Brain microvascular endothelial cell (primary cell): ENCODE measurements around the gene EXTL1.

Experiments
- DNase-seq: peaks from one replicate; pipeline ENCODE4 v3.0.0-alpha.2; 2020
- H3K27ac ChIP-seq: fragments of 250-450 bp; sonication (Bioruptor Pico); 2 replicates; pipeline ENCODE4 v1.5.1; 2020; ENCODE audit warnings: mild to moderate bottlenecking, moderate library complexity
- H3K27me3 ChIP-seq: fragments of 250-450 bp; sonication (Bioruptor Pico); replicated peaks from 2 replicates; pipeline ENCODE4 v1.5.1; 2020; ENCODE audit warnings: mild to moderate bottlenecking
- H3K36me3 ChIP-seq: fragments of 250-450 bp; sonication (Bioruptor Pico); replicated peaks from 2 replicates; pipeline ENCODE4 v1.5.1; 2020; ENCODE audit warnings: mild to moderate bottlenecking
- H3K4me3 ChIP-seq: 2 replicates; pipeline ENCODE4 v1.5.1; 2011; ENCODE audit warnings: low read depth, mild to moderate bottlenecking, control low read depth, low read length, moderate library complexity
- CTCF ChIP-seq: IDR thresholded peaks from 2 replicates; pipeline ENCODE4 v1.5.1; 2011; ENCODE audit warnings: low read depth, mild to moderate bottlenecking, moderate library complexity, low read length, control low read depth, inconsistent platforms; ENCODE audit errors: missing control alignments
- in situ Hi-C: cut with HindIII; loops from 2 replicates; pipeline ENCODE4 v1.10.0; 2017; ENCODE audit warnings: low sequenced_read_pairs, low pct_ligation_motif_present

EXTL1 gene

GRCh38 chr1:26037904-26038303 lies 16.3 kb downstream of the EXTL1 start:
- H3K27me3 ChIP-seq = peaks cover 8% of the 10 kb centered on the region
- no peak for DNase-seq
- H3K4me3 ChIP-seq = no peak overlapping the region
- no peak overlapping the region for H3K27ac ChIP-seq
- no peaks in the 10 kb centered on the region for H3K36me3 ChIP-seq
- no peak for TF ChIP-seq CTCF
- in situ Hi-C loops = no loop called here

GRCh38 chr1:26038477-26038876 lies 16.9 kb downstream of the EXTL1 start:
- H3K27ac ChIP-seq = no peak overlapping the region
- DNase-seq = no peak
- no peak for TF ChIP-seq CTCF
- in situ Hi-C loops = no loop called here
- H3K4me3 ChIP-seq = no peak overlapping the region
- peaks cover 13% of the 10 kb centered on the region for H3K27me3 ChIP-seq
- H3K36me3 ChIP-seq = no peaks in the 10 kb centered on the region

- Histone ChIP-seq H3K27ac (no peak overlapping the region), H3K4me3 (no peak overlapping the region), H3K36me3 (no peaks in the 10 kb centered on the region), H3K27me3 (peaks cover 16% of the 10 kb centered on the region)
- TF ChIP-seq CTCF = no peak
- no peak for DNase-seq
- in situ Hi-C loops = no loop called here
Observed at GRCh38 chr1:26038904-26039303, 17.3 kb downstream of the EXTL1 start.

- H3K27me3 ChIP-seq = peaks cover 41% of the 10 kb centered on the region
Observed at GRCh38 chr1:26041401-26041800, 19.8 kb downstream of the EXTL1 start.

GRCh38 chr1:26041978-26042377 lies 20.4 kb downstream of the EXTL1 start:
- no peak for TF ChIP-seq CTCF
- H3K27me3 ChIP-seq = peaks cover 47% of the 10 kb centered on the region
- H3K27ac ChIP-seq = no peak overlapping the region
- no peaks in the 10 kb centered on the region for H3K36me3 ChIP-seq
- no peak for DNase-seq
- in situ Hi-C loops = no loop called here
- no peak overlapping the region for H3K4me3 ChIP-seq

More at GRCh38 chr1:26041401-26041800, 19.8 kb downstream of the EXTL1 start:
- in situ Hi-C loops = no loop called here
- Histone ChIP-seq H3K4me3 (no peak overlapping the region), H3K27ac (no peak overlapping the region), H3K36me3 (no peaks in the 10 kb centered on the region)
- TF ChIP-seq CTCF = no peak
- no peak for DNase-seq

GRCh38 chr1:26043765-26044164 lies 22.2 kb downstream of the EXTL1 start:
- Histone ChIP-seq H3K27ac (no peak overlapping the region), H3K27me3 (peaks cover 62% of the 10 kb centered on the region), H3K36me3 (no peaks in the 10 kb centered on the region), H3K4me3 (no peak overlapping the region)
- in situ Hi-C loops = no loop called here
- no peak for DNase-seq
- TF ChIP-seq CTCF = no peak
